ENCODE measurements around the gene RNF41.
A peak's percentile ranks its signal among the peaks of the same experiment; 100 is the strongest.

Gene RNF41

GRCh38 chr12:56189099-56189917, 32.4 kb downstream of the RNF41 start, which contains the start of gene SMARCC2:
TSS of gene SMARCC2 (minus strand) at chr12:56189483. CDS start at chr12:56189461, 22 bp downstream.
- H3K36me3 ChIP-seq (ENCODE audit: insufficient read depth, low read length), result peaks cover 5% of the 10 kb centered on the region
- H3K4me1 ChIP-seq (ENCODE audit: insufficient read depth, low read length), result peaks cover 4% of the 10 kb centered on the region; the same call in 1 of the 2 replicates
- peak within 1 kb of the TSS; percentile 89 for H3K9ac ChIP-seq (ENCODE audit: low read depth, low read length)
- H3K9me3 ChIP-seq (ENCODE audit: control insufficient read depth, insufficient read depth, low read length), result no peaks in the 10 kb centered on the region

GRCh38 chr12:56188778-56189098, 33.0 kb downstream of the RNF41 start:
- H3K9ac ChIP-seq (ENCODE audit: low read depth, low read length), result peak overlapping the region; percentile 83
- peaks cover 9% of the 10 kb centered on the region for H3K36me3 ChIP-seq (ENCODE audit: insufficient read depth, low read length)
- H3K9me3 ChIP-seq (ENCODE audit: control insufficient read depth, insufficient read depth, low read length), result no peaks in the 10 kb centered on the region
- H3K4me1 ChIP-seq (ENCODE audit: insufficient read depth, low read length), result peaks cover 4% of the 10 kb centered on the region; the same call in 1 of the 2 replicates

GRCh38 chr12:56188131-56188777, 33.5 kb downstream of the RNF41 start:
- H3K36me3 ChIP-seq (ENCODE audit: insufficient read depth, low read length), result peaks cover 12% of the 10 kb centered on the region
- peak overlapping the region; percentile 83 for H3K9ac ChIP-seq (ENCODE audit: low read depth, low read length)
- H3K9me3 ChIP-seq (ENCODE audit: control insufficient read depth, insufficient read depth, low read length), result no peaks in the 10 kb centered on the region
- peaks cover 4% of the 10 kb centered on the region; the same call in 1 of the 2 replicates for H3K4me1 ChIP-seq (ENCODE audit: insufficient read depth, low read length)

- H3K4me1 ChIP-seq (ENCODE audit: insufficient read depth, low read length), result peaks cover 4% of the 10 kb centered on the region; the same call in 1 of the 2 replicates
- H3K9ac ChIP-seq (ENCODE audit: low read depth, low read length), result no peak overlapping the region
- H3K9me3 ChIP-seq (ENCODE audit: control insufficient read depth, insufficient read depth, low read length), result no peaks in the 10 kb centered on the region
- H3K36me3 ChIP-seq (ENCODE audit: insufficient read depth, low read length), result peaks cover 13% of the 10 kb centered on the region
Observed at GRCh38 chr12:56186957-56187356, 34.8 kb downstream of the RNF41 start.

DNA sequence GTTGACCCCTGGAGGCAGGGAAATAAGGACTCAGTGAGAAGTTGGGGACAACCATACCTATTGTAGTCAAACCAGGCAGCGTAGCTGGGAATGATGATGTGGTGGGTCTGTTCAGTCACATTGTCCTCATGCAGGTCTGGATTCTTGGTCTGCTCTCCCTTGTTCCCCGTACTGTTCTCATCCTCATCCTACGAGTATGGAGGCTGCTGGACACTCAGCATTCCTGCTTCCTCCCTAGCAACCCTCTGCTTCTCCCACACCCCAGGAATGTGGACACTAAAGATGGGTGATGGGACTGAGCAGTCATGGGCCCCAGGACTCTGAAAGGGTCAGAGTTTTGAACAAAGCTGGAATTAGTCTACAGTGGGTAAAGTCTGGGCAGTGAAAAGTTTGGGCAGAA, 43.4 kb downstream of the RNF41 start:
- H3K9ac ChIP-seq (ENCODE audit: low read depth, low read length), result no peak overlapping the region
- peaks cover 44% of the 10 kb centered on the region for H3K36me3 ChIP-seq (ENCODE audit: insufficient read depth, low read length)
- no peaks in the 10 kb centered on the region for H3K9me3 ChIP-seq (ENCODE audit: control insufficient read depth, insufficient read depth, low read length)
- H3K4me1 ChIP-seq (ENCODE audit: insufficient read depth, low read length), result no peaks in the 10 kb centered on the region

DNA sequence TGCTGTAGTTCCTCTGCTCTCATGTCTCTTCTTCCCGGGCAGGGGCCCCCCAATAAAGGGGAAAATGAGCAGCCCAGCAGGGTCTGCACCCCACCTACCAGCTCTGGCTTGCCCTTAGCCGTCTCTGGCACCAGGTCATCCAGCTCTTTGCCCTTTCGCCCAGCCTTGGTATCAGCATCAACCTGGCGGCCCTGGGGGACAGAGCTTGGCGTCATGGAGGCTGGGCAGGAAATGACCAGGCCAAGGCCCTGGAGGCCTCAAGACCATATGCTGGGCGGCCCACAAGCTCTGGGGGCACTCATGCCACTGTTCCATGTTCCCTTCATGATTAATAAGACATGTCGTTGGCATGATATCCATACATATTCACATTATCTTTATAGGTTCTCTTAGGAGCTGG, 48.9 kb downstream of the RNF41 start:
- Histone ChIP-seq H3K9me3 (ENCODE audit: control insufficient read depth, insufficient read depth, low read length) (no peaks in the 10 kb centered on the region), H3K9ac (ENCODE audit: low read depth, low read length) (no peak overlapping the region), H3K4me1 (ENCODE audit: insufficient read depth, low read length) (no peaks in the 10 kb centered on the region), H3K36me3 (ENCODE audit: insufficient read depth, low read length) (peaks cover 38% of the 10 kb centered on the region)

GRCh38 chr12:56169229-56169759, 52.4 kb downstream of the RNF41 start:
- Histone ChIP-seq H3K4me1 (ENCODE audit: insufficient read depth, low read length) (no peaks in the 10 kb centered on the region), H3K36me3 (ENCODE audit: insufficient read depth, low read length) (peaks cover 28% of the 10 kb centered on the region), H3K9ac (ENCODE audit: low read depth, low read length) (no peak overlapping the region), H3K9me3 (ENCODE audit: control insufficient read depth, insufficient read depth, low read length) (no peaks in the 10 kb centered on the region)

DNA sequence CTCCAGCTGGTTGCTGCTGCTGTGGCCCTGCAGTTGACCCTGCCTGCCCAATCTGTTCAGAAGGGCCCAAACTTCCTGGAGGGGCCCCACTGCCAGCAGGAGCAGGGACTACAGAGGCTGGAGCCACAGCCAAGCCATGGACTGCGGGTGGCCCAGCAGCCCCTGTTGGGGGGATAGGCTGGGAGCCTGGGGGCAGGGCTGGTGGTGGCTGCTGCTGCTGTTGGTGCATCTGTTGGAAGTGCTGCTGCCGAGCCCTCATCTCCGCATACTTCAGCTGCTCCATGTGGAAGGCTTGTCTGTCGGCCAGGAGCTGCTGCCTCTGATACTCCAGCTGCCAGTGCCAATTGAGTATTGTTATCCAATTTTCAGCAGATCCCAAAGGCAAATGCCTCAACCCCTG, 56.4 kb downstream of the RNF41 start:
- Histone ChIP-seq H3K9ac (ENCODE audit: low read depth, low read length) (no peak overlapping the region), H3K36me3 (ENCODE audit: insufficient read depth, low read length) (peaks cover 25% of the 10 kb centered on the region), H3K9me3 (ENCODE audit: control insufficient read depth, insufficient read depth, low read length) (no peaks in the 10 kb centered on the region), H3K4me1 (ENCODE audit: insufficient read depth, low read length) (peaks cover 10% of the 10 kb centered on the region; the same call in 1 of the 2 replicates)

DNA sequence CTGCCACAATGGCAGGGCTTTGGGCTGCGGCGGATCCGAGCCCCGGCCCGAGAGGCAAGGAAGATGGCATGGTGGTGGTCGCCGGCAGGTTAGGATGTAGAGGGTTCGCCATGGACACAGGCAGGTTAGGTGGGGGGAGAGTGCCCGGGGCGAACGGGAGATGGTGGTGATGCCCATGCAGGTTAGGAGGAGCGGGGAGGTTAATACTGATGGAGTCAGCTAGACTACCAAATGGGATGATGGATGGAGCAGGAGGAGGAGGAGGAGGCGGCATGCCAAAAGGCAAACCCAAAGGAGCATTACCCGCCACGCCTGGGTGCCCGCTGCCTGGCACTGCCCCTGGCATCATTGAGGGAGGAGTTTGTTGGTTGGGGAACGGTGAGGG, 57.4 kb downstream of the RNF41 start:
- H3K9me3 ChIP-seq (ENCODE audit: control insufficient read depth, insufficient read depth, low read length), result no peaks in the 10 kb centered on the region
- no peak overlapping the region for H3K9ac ChIP-seq (ENCODE audit: low read depth, low read length)
- H3K4me1 ChIP-seq (ENCODE audit: insufficient read depth, low read length), result peaks cover 18% of the 10 kb centered on the region
- H3K36me3 ChIP-seq (ENCODE audit: insufficient read depth, low read length), result peaks cover 29% of the 10 kb centered on the region

DNA sequence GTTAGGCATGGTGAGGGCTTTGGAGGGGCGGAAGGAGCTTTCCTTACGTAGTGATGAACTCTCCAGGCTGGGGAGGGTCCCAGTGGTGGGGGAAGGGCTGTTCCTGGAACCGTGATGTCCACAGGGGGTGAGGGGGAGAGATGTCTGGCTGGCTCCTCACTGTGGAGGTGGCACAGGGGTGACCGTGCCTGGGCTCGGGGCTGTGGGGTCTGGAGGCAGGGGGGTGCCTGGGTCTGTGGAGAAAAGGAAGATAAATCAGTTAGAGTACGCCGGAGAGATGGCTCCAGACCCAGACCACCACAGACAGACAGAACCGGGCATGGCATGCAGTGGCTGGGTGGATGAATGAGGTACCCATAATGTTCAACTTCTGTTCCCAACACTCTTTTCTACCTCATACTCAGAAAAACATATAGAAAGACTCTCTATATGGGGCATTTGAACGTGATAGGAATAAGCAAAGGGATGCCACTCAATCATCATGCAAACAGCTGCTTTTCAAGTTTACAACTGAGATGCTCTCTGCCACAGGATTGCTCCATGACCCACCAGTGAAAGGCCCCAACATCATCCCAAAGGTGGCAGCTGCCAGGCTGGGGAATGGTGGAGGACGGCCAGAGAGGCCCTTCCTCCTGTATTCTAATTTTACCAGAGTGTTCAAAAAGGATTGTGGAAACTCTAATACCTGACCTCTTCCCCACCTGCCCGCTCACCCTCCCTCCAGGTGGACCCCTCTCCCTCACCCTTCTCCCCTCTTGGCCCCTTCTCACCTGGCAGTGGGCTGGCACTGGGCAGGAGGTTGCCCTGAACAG, 58.0 kb downstream of the RNF41 start:
- H3K9ac ChIP-seq (ENCODE audit: low read depth, low read length), result no peak overlapping the region
- H3K9me3 ChIP-seq (ENCODE audit: control insufficient read depth, insufficient read depth, low read length), result no peaks in the 10 kb centered on the region
- peaks cover 18% of the 10 kb centered on the region for H3K4me1 ChIP-seq (ENCODE audit: insufficient read depth, low read length)
- H3K36me3 ChIP-seq (ENCODE audit: insufficient read depth, low read length), result peaks cover 29% of the 10 kb centered on the region

GRCh38 chr12:56162468-56163290, 59.0 kb downstream of the RNF41 start:
- H3K9me3 ChIP-seq (ENCODE audit: control insufficient read depth, insufficient read depth, low read length), result no peaks in the 10 kb centered on the region
- H3K4me1 ChIP-seq (ENCODE audit: insufficient read depth, low read length), result peaks cover 18% of the 10 kb centered on the region
- no peak overlapping the region for H3K9ac ChIP-seq (ENCODE audit: low read depth, low read length)
- peaks cover 29% of the 10 kb centered on the region for H3K36me3 ChIP-seq (ENCODE audit: insufficient read depth, low read length)

DNA sequence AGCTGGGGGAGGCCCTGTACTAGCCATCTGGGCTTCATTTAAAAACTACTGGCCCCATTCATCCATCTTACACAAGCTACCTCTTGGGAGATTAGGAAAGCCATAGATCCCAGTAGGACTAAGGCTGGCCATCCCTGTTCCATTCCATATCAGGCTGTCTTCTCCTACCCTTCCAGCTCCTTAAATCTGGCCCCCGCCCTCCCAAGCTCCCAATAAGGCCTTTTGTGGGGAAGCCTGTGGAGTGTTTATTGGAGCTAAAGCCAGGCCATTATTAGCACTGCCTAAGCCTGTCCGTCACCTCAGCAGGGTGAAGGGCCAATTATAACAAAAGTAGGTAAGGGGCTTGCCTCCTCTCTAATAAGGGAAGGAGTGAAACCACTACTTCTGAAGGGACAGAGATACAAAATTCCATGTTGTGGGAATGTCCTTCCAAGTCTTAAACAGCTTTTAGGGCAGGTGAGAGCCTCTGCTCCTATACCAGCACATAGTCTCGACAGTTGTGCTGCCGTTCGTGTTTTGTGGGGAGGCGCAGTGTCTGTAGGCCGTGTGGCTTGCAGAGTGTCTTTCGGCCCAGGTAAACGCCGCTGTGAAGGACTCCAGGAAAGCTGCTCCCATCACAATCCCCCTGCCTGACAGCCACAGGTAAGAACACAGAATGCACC, 59.9 kb downstream of the RNF41 start:
- Histone ChIP-seq H3K9ac (ENCODE audit: low read depth, low read length) (no peak overlapping the region), H3K36me3 (ENCODE audit: insufficient read depth, low read length) (peaks cover 29% of the 10 kb centered on the region), H3K9me3 (ENCODE audit: control insufficient read depth, insufficient read depth, low read length) (no peaks in the 10 kb centered on the region), H3K4me1 (ENCODE audit: insufficient read depth, low read length) (peaks cover 18% of the 10 kb centered on the region)

Measured in ES-I3 (cell line).